CD4-positive, alpha-beta T cell treated with Interleukin-1 beta for 1 hour (primary cell): ENCODE measurements around the gene TENT4A.

Experiments used
- DNase-seq, 2 donors: peaks; one replicate each; pipeline ENCODE4 v3.0.0-alpha.2; 2020 to 2022

Gene TENT4A

GRCh38 chr5:6718718-6719117, 5.5 kb downstream of the TENT4A start:
- no peak for DNase-seq

GRCh38 chr5:6719417-6719816, 6.2 kb downstream of the TENT4A start:
- DNase-seq = no peak

GRCh38 chr5:6719896-6720560, 6.8 kb downstream of the TENT4A start:
- DNase-seq = no peak

- DNase-seq = no peak
These were observed 7.3 kb downstream of the TENT4A start for GRCh38 chr5:6720561-6720921.

GRCh38 chr5:6721442-6721841, 8.2 kb downstream of the TENT4A start:
- no peak for DNase-seq

GRCh38 chr5:6722015-6722414, 8.8 kb downstream of the TENT4A start:
- DNase-seq = no peak

- DNase-seq = no peak
These were observed 10.0 kb downstream of the TENT4A start for GRCh38 chr5:6723122-6723815.

GRCh38 chr5:6723816-6724300, 10.6 kb downstream of the TENT4A start:
- no peak for DNase-seq

- no peak for DNase-seq
These were observed 11.2 kb downstream of the TENT4A start for GRCh38 chr5:6724321-6724929.

GRCh38 chr5:6725421-6725820, 12.2 kb downstream of the TENT4A start:
- no peak for DNase-seq

- DNase-seq = no peak
These were observed 12.8 kb downstream of the TENT4A start for GRCh38 chr5:6726006-6726405.

- no peak for DNase-seq
These were observed 14.0 kb downstream of the TENT4A start for GRCh38 chr5:6727231-6727630.

- DNase-seq = no peak
These were observed 15.0 kb downstream of the TENT4A start for GRCh38 chr5:6728011-6728794.

- no peak for DNase-seq
These were observed 15.6 kb downstream of the TENT4A start for GRCh38 chr5:6728795-6729183.

- DNase-seq = peak; percentile 26 to 39
These were observed 16.4 kb downstream of the TENT4A start for GRCh38 chr5:6729386-6730310.

GRCh38 chr5:6730407-6730806, 17.2 kb downstream of the TENT4A start:
- no peak for DNase-seq

- no peak for DNase-seq
These were observed 17.6 kb downstream of the TENT4A start for GRCh38 chr5:6730807-6731206.

- DNase-seq = no peak
These were observed 18.4 kb downstream of the TENT4A start for GRCh38 chr5:6731465-6732237.

- DNase-seq = no peak
These were observed 19.6 kb downstream of the TENT4A start for GRCh38 chr5:6732634-6733410.

GRCh38 chr5:6733411-6734242, 20.4 kb downstream of the TENT4A start:
- no peak for DNase-seq
